ENCODE data around the gene WSB1. TPM values are rescaled to one million over a fixed set of nuclear protein-coding genes. Genes with fewer than 3 reads are reported as not detected.

The WSB1 gene
- total and polyA plus RNA-seq, 8 donors, result 15.7 to 531 (median 113) TPM

GRCh38 chr17:27293359-27293897, 486 bp upstream of the WSB1 start:
- Histone ChIP-seq H3K27ac (peak overlapping the region; percentile 96 to 100 (median 99)), H3K4me3 (peak overlapping the region; percentile 63 to 84 (median 68)), H3K4me1 (peaks cover 23 to 33% (median 30%) of the 10 kb centered on the region in 4 donors), H3K27me3 (no peaks in the 10 kb centered on the region), H3K9me3 (no peaks in the 10 kb centered on the region), H3K36me3 (peaks cover 0 to 6% (median 2%) of the 10 kb centered on the region in 4 donors)
- TF ChIP-seq EP300 (IDR thresholded peaks at IDR 0.05) (no peak), CTCF (IDR thresholded peaks at IDR 0.05) (no peak)
- WGBS, 5 donors, result 83 to 91% (median 89%) methylated on average over 15 of the region's 15 CpGs
- intact Hi-C loops (cut with DNase I; ENCODE audit: low total_unique reads), result loop anchor here (10.0 kb wide), 1 partner anchor 49 kb away; no protein-coding TSS in a partner anchor
- DNase-seq, result peak in 1 of 2 donors; percentile 51

- H3K9me3 ChIP-seq, result no peaks in the 10 kb centered on the region
- peak; percentile 61 to 95 for DNase-seq
- H3K27me3 ChIP-seq, result no peaks in the 10 kb centered on the region
- no peak for TF ChIP-seq CTCF (IDR thresholded peaks at IDR 0.05)
- TF ChIP-seq POLR2AphosphoS5 (IDR thresholded peaks at IDR 0.05), result peak; percentile 56 to 76 (median 70)
- TF ChIP-seq POLR2A (IDR thresholded peaks at IDR 0.05), result peak in 2 of 4 donors; percentile 40 to 67
- no peak for TF ChIP-seq EP300 (IDR thresholded peaks at IDR 0.05)
- peaks cover 38 to 49% (median 44%) of the 10 kb centered on the region in 4 donors for H3K4me1 ChIP-seq
- peak overlapping the region; percentile 63 to 84 (median 68) for H3K4me3 ChIP-seq
- WGBS, 5 donors, result 0 to 1% (median 0%) methylated on average over 21 of the region's 21 CpGs
- H3K36me3 ChIP-seq, result peaks cover 0 to 6% (median 2%) of the 10 kb centered on the region in 4 donors
- peak overlapping the region; percentile 96 to 100 (median 99) for H3K27ac ChIP-seq
- intact Hi-C loops (cut with DNase I; ENCODE audit: low total_unique reads), result loop anchor here (10.0 kb wide), 1 partner anchor 50 kb away; no protein-coding TSS in a partner anchor
These were observed 1.0 kb downstream of the WSB1 start for GRCh38 chr17:27294689-27295630.

- peaks cover 0 to 6% (median 2%) of the 10 kb centered on the region in 4 donors for H3K36me3 ChIP-seq
- peak overlapping the region; percentile 50 to 100 (median 96) for H3K27ac ChIP-seq
- H3K4me3 ChIP-seq, result peak overlapping the region; percentile 63 to 84 (median 68)
- no peaks in the 10 kb centered on the region for H3K9me3 ChIP-seq
- TF ChIP-seq EP300 (IDR thresholded peaks at IDR 0.05), result no peak
- no peak for TF ChIP-seq CTCF (IDR thresholded peaks at IDR 0.05)
- TF ChIP-seq POLR2A (IDR thresholded peaks at IDR 0.05), result no peak
- TF ChIP-seq POLR2AphosphoS5 (IDR thresholded peaks at IDR 0.05), result no peak
- 6 to 16% (median 11%) methylated on average over 10 of the region's 10 CpGs for WGBS, 5 donors
- intact Hi-C loops (cut with DNase I; ENCODE audit: low total_unique reads), result loop anchor here (10.0 kb wide), 1 partner anchor 51 kb away; no protein-coding TSS in a partner anchor
- peak in 1 of 2 donors; percentile 49 for DNase-seq
- peaks cover 48 to 59% (median 52%) of the 10 kb centered on the region in 4 donors for H3K4me1 ChIP-seq
- H3K27me3 ChIP-seq, result no peaks in the 10 kb centered on the region
These were observed 2.0 kb downstream of the WSB1 start for GRCh38 chr17:27295945-27296344.

GRCh38 chr17:27296428-27296979, 2.6 kb downstream of the WSB1 start:
- Histone ChIP-seq H3K27ac (peak overlapping the region in 4 of 5 donors; percentile 96 to 100 (median 98)), H3K4me1 (peaks cover 51 to 64% (median 56%) of the 10 kb centered on the region in 4 donors)

More at GRCh38 chr17:27296428-27296979, 2.6 kb downstream of the WSB1 start:
- H3K27me3 ChIP-seq, result no peaks in the 10 kb centered on the region
- no peaks in the 10 kb centered on the region for H3K9me3 ChIP-seq
- TF ChIP-seq POLR2AphosphoS5 (IDR thresholded peaks at IDR 0.05), result peak in 2 of 3 donors; percentile 22 to 50
- TF ChIP-seq POLR2A (IDR thresholded peaks at IDR 0.05), result no peak
- TF ChIP-seq EP300 (IDR thresholded peaks at IDR 0.05), result no peak
- TF ChIP-seq CTCF (IDR thresholded peaks at IDR 0.05), result no peak
- intact Hi-C loops (cut with DNase I; ENCODE audit: low total_unique reads), result loop anchor here (10.0 kb wide), 1 partner anchor 52 kb away; no protein-coding TSS in a partner anchor
- peak overlapping the region; percentile 63 to 84 (median 68) for H3K4me3 ChIP-seq
- peaks cover 0 to 6% (median 2%) of the 10 kb centered on the region in 4 donors for H3K36me3 ChIP-seq
- DNase-seq, result peak in 1 of 2 donors; percentile 53
- 7 to 15% (median 11%) methylated on average over 2 of the region's 2 CpGs for WGBS, 5 donors

All from stomach (tissue), 9 donors.